ENCODE results near the gene FGF7. TPM values are rescaled to one million over a fixed set of nuclear protein-coding genes. Genes with fewer than 3 reads are reported as not detected.

The FGF7 gene
- total RNA-seq, 1 donor from 2014 or later = 21.9 TPM

- Histone ChIP-seq H3K27me3 (no peaks in the 10 kb centered on the region), H3K4me3 (no peak overlapping the region), H3K27ac (peak overlapping the region; percentile 2), H3K4me1 (peaks cover 6% of the 10 kb centered on the region), H3K36me3 (no peaks in the 10 kb centered on the region), H3K9me3 (no peaks in the 10 kb centered on the region)
- intact Hi-C loops (cut with DNase I) = no loop called here
- peak; percentile 94 for ATAC-seq
- TF ChIP-seq CTCF (IDR thresholded peaks at IDR 0.05) = no peak
- no peak for DNase-seq
Observed at GRCh38 chr15:49438962-49439631, 16.1 kb downstream of the FGF7 start.

- H3K27me3 ChIP-seq = no peaks in the 10 kb centered on the region
- no peaks in the 10 kb centered on the region for H3K9me3 ChIP-seq
- H3K36me3 ChIP-seq = no peaks in the 10 kb centered on the region
- H3K4me3 ChIP-seq = no peak overlapping the region
- TF ChIP-seq CTCF (IDR thresholded peaks at IDR 0.05) = no peak
- H3K27ac ChIP-seq = no peak overlapping the region
- peaks cover 6% of the 10 kb centered on the region for H3K4me1 ChIP-seq
- DNase-seq = no peak
- intact Hi-C loops (cut with DNase I) = loop anchor here (10.0 kb wide), 1 partner anchor 445 kb away; no protein-coding TSS in a partner anchor
- ATAC-seq = no peak
Observed at GRCh38 chr15:49439678-49440395, 16.8 kb downstream of the FGF7 start.

- H3K9me3 ChIP-seq = no peaks in the 10 kb centered on the region
- intact Hi-C loops (cut with DNase I) = loop anchor here (10.0 kb wide), 1 partner anchor 443 kb away; no protein-coding TSS in a partner anchor
- no peak overlapping the region for H3K27ac ChIP-seq
- TF ChIP-seq CTCF (IDR thresholded peaks at IDR 0.05) = no peak
- no peaks in the 10 kb centered on the region for H3K36me3 ChIP-seq
- ATAC-seq (no peak), DNase-seq (no peak)
- H3K4me1 ChIP-seq = peaks cover 6% of the 10 kb centered on the region
- no peak overlapping the region for H3K4me3 ChIP-seq
- H3K27me3 ChIP-seq = no peaks in the 10 kb centered on the region
Observed at GRCh38 chr15:49441356-49441755, 18.3 kb downstream of the FGF7 start.

GRCh38 chr15:49441816-49442215 is 18.8 kb downstream of the FGF7 start:
- H3K36me3 ChIP-seq = no peaks in the 10 kb centered on the region
- DNase-seq = no peak
- no peak for TF ChIP-seq CTCF (IDR thresholded peaks at IDR 0.05)
- ATAC-seq = no peak
- H3K9me3 ChIP-seq = no peaks in the 10 kb centered on the region
- H3K27ac ChIP-seq = no peak overlapping the region
- peaks cover 6% of the 10 kb centered on the region for H3K4me1 ChIP-seq
- H3K27me3 ChIP-seq = no peaks in the 10 kb centered on the region
- intact Hi-C loops (cut with DNase I) = loop anchor here (10.0 kb wide), 1 partner anchor 443 kb away; no protein-coding TSS in a partner anchor
- no peak overlapping the region for H3K4me3 ChIP-seq

- Histone ChIP-seq H3K4me3 (no peak overlapping the region), H3K4me1 (no peaks in the 10 kb centered on the region), H3K27me3 (no peaks in the 10 kb centered on the region), H3K9me3 (no peaks in the 10 kb centered on the region), H3K36me3 (no peaks in the 10 kb centered on the region), H3K27ac (no peak overlapping the region)
- intact Hi-C loops (cut with DNase I) = no loop called here
- DNase-seq (no peak), ATAC-seq (no peak)
- no peak for TF ChIP-seq CTCF (IDR thresholded peaks at IDR 0.05)
Observed at GRCh38 chr15:49452595-49452994, 29.6 kb downstream of the FGF7 start.
